ENCODE measurements around the gene VPS8.
A peak's percentile ranks its signal among the peaks of the same experiment; 100 is the strongest.

VPS8 gene

DNA sequence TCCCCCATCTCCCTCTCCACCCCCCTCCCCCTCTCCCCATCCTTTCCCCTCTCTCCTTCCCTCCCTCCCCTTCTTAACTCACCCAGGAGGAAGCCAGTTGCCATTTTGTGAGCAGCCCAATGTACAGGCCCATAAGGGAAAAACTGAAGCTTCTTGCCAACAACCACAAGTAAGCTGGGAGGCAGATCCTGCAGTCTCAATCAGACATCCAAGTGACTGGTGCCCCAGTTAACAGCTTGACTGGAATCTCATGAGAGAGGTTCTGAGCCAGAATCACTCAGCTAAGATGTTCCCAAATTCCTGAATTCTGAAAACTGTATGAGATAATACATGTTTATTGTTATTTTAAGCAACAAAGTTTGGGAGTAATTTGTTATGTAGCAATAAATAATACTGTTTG lies 250.2 kb downstream of the VPS8 start:
- no peak for DNase-seq

DNA sequence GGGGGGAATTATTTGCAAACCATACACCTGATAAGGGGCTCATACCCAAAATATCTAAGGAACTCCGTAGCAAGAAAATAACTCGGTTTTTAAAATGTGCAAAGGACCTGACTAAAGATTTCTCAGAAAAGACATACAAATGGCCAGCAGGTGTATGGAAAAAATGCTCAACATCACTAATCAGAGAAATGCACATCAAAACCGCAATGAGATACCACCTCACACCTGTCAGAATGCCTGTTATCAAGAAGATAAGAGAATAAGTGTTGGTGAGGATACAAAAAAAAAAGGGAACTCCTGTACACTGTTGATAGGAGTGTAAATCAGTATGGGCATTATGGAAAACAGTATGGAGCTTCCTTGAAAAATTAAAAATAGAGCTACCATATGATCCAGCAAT lies 251.5 kb downstream of the VPS8 start:
- no peak for DNase-seq

DNA sequence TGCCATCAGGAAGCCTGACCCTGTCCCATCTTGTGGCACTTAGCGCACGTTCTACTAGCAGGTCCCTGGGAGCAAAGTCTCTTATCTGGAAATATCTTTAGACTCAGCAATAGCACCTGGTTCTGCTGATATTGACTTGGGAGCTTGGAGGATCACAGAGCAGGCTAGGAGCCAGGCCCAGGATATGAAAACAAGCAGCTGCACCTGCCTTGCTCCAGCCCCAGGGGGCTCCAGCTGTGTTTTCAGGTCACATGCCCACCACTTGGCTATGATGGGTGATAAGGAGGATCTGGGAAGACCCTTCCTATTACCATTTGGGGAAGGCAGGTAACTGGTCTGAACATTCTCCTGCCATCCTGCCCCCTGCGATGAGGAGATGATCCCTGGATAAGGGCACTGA lies 253.1 kb downstream of the VPS8 start:
- DNase-seq = peak; percentile 13

DNA sequence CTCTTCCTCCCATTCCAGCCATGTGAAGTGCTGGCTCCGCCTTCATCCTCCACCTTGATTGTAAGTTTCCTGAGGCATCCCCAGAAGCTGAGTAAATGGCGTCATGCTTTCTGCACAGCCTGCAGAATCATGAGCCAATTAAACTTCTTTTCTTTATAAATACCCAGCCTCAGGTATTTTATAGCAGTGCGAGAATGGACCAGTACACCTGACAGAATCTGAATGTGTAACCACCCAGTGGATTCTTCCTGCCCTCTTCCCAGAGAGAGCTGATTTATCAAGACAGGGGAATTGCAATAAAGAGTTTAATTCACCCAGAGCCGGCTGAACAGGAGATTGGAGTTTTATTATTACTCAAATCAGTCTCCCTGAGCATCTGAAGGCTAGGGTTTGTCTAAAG lies 254.3 kb downstream of the VPS8 start:
- no peak for DNase-seq

DNA sequence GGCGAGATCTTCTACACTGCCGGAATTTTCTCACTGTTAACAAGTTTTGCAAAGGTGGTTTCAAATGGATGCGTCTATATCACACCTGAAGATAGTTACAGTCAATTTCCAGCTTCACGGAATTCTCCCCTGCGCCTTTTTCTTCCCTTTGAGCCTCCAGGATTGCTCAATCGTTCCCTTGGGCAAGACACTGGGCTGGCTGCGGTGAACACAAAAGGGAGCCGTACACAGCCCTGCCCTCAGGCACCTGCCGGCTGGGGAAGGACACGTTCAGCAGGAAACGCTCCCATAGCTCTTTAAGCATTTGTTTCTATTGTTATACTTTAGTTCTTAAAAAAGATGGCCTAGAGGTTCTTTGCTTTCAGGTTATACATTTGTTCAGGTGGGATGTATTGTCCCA lies 255.2 kb downstream of the VPS8 start:
- no peak for DNase-seq

DNA sequence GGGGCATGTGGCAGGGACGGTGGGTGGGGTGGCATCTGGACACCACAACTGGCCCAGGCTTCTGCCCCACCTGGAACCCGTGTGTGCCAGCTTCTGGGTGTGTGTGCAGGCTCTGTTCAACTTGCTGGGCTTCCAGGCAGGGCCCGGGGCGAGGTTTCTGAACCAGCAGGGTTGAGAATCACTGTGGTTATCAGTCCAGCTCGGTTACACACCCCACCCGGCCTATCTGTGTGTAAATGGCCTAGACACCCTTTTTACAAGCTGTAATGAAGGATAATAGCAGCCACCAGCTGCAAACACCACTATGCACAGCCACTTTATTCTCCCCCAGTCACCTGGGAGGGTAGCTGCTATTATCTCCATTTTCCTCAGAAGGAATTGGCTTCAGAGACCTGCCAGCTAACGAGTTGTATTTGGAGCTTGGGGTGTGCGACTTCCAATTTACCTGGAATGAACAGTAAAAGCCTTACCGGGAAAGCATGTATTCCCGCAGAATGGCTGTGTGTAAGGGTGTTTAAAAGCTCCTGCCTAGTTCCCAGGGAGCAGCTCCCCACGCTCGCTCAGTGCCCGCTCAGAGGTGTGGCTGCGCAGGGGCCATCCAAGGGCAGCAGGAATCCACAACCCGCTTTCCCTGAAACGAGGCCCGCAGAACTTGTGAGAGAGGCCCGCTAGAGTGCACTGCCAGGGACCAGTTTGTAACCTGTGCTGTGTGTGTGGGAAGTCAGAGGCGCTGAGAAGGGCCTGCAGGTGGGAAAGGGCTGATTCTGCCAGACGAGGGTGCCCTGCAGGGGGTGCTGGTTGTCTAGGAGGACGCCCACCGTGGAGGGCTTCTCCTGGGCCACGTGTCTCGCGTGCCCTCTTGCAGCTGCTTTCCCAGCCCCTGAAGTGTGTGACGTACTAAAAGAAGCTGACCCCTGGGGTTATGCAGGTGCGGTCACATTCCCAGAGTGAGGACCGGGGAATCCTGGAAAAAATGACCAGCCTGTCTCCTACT lies 257.4 kb downstream of the VPS8 start:
- peak; percentile 48 for DNase-seq

DNA sequence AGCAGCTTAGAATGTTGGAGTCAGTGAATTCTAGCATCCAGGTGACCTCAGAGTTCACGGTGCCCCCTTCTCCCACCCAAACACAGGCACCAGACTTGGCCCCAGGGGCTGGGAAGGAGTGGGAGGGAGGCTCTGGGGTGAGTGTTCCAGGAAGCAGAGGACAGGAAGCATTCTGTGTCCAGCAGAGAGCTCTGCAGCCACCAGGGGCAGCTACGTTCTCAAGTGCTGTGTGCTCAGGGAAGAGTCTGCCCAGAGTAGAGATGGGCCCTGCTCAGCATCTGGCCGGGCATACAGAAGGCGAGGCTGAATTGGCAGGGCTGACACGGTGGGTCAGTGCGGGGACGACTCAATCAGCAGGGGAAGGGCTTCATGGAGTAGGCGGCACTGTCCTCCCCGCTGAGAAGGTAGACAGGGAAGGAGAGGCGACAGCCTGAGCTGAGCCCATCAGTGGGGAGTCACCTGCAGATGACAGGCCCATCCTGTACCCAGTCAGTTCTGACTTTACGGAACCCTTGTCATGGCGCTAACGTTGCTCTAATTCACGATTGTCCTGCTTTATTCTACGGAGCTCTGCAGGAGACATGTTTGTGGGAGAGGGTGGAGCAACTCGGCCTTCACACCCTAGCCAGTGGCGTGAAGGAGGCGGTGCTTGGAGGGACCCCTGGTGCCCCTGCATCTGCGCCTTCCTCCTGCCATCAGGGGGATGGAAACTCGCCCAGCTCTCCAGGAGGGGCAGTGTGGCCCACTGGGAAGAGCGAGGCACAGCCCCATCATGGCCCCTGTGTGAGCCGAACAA lies 258.7 kb downstream of the VPS8 start:
- DNase-seq = peak; percentile 71

DNA sequence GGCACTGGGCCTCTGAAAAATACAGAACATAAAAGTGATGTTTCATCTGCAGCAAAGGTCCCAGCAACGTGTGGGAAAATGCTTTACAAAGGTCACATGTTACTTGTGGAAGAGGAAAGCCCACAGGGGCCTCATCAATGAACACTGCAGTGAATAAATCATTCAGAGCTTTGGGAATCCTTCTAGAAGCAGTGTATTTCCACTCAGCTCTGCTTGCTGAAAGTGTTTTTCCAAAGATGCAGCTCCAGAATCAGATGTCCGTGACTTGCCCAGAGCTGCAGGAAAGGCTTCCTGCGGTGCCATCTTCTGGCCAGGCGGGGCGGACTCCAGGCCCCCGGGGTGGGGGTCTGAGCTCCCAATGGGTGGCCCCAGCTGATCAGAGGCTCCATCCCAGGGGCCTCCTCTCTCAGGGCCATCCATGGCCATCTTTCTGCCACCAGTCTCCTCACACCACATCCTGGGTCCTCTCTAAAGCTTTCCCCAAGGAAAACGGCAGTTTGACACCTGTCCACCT lies 259.4 kb downstream of the VPS8 start:
- no peak for DNase-seq

DNA sequence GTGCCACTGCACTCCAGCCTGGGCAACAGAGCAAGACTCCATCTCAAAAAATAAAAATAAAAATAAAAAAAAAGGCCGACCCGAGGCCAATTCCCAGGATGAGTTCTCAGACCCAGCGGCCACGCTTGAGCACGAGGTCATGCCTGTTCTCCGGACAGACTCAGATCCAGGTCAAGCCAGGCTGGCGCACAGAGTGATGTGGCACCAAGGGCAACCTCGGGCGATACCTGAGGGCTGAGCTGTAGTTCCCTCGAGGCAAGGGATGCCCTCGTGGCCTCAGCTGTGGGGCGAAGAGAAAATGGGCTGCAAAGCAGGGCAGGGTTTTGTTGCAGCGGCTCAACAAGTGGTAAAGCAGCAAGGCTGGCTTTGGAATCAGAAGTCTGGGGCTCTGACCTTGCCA lies 263.6 kb downstream of the VPS8 start:
- DNase-seq = no peak

DNA sequence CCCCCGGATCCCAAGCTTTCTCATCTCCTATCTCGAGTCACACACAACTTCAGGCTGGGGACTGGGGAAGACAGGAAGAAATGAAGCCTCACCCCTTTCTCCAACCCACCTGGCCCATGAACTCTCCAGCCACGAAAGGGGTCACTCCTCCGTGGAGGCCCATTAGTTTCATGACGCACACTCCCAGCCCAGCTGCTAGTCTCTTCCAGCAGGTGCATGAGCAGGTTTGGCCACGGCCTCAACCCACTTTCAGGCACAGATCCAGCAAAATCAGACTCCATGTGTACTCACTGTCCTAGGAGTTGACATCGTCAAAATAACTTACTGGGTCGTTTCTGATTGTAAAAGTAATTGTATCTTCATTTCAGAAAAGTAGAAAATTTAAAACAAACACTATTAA lies 264.3 kb downstream of the VPS8 start:
- DNase-seq = no peak

DNA sequence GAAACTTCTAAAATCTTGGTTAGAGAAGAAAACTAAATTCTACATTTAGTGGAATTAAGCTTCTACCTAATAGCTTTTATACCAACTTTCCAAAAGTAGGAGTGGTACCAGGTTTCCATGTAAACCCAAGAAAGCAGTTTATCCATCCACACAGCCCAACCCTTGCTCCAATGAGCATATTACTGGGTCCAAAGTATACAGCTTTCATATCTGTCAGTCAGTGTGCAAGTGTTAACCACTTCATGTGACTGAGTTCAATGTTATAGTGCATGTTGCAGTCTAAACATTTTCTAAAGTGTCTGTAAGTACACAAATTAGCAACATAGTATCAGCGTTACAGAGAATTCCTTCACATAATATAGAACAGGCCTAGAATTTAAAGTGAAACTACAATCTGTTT lies 267.7 kb downstream of the VPS8 start:
- no peak for DNase-seq

DNA sequence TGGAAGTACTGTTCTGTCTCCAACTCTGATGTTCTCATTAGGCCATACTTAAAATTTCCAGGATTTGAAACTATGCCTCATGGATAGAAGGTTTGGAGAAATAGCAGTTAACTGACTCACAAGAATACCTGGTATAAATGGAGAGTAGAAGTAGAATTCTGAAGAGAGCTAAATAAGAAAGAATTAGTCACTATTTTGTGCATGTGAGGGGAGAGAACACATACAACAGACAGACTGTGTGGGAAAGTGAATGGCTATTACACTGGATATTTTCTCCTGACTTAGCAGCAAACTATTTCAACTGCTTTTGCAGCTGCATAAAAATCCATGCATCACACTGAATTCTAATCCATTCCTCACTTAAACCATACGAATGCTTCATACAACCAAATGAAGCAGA lies 269.6 kb downstream of the VPS8 start:
- no peak for DNase-seq

DNA sequence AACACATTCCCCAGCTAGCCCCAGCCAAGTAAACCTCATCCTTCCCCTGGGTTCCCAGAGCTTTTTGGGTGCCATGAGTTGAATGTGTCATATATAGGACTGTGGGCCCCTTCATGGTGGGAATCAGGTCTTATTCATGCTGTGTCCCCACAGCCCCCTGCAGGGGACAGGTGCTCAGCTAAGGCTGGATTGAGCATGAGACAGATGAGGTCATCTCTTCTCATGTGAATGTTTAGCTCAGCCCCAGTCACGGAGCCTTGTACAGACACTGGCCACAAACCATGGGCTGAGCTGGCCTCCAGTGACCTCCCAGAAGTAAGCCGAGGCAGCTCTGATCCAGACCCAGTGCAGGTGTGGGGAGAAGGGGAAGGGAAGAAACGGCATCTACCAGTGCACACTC lies 270.2 kb downstream of the VPS8 start:
- no peak for DNase-seq

DNA sequence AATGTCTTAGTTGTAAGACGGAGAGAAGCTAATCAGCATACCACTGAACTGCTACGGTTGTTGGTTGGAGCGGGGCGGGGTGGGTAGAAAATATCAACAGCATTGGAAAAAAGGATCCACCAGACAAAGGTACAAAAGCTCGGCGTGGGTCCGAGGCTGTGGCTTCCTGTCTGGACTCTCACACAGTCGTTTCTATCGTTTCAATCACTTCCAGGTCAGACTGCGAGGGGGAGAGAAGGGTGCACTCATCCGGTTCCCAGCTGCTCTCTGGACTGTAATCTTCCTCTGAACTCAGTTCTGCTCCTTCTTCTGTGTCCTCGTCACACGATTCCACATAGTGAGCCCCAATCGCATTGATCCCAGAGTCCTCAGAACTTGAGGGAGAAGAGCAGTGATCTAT lies 270.9 kb downstream of the VPS8 start:
- peak; percentile 15 for DNase-seq

DNA sequence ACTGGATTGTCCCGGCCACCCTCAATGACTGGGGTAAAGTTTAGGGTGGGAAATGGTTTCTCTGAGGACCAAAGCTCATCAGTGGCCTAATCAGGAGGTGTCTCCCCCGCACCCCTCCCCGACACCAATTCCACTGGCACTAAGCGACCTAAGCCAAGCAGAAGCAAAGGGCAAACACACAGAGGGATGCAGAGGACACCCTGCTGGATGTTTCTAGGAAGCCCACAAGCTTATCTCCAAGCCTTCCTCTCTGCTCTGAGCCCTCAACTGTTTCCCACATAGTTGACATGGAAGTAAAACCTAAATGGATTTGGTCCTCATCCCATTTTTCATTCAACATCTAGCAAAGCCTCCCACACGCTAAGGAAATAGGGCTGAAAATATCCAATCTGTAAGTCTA lies 272.4 kb downstream of the VPS8 start:
- no peak for DNase-seq

DNA sequence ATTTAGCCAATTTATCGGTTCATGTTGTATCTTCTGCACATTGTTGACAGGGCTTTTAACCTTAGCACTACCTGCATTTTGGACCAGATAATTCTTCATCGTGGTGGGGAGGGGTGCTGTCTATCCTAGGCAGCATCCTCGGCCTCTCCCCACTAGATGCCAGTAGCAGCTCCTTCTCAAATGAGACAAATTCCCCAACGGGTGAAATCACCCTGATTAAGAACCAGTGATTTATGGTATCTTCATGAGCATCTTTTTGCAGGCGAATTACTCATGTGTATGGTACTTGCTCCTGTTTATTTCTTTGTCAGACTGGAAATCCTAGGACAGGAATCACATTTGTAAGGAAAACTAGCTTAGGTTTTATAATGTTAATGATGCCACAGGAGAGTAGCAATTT lies 272.9 kb downstream of the VPS8 start:
- no peak for DNase-seq

DNA sequence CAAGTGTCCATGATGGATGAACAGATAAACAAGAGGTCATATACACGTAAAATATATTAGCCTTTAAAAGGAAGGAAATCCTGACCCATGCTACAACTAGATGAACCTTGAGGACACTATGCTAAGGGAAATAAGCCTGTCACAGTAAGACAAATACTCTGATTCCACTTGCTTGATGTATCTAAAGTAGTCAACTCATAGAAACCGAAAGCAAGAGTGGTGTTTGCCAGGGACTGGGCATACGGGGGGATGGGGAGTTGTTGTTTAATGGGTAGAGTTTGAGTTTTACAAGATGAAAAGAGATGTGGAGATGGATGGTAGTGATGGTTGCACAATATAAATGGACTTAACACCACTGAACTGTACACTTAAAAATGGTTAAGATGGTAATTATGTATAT lies 275.5 kb downstream of the VPS8 start:
- no peak for DNase-seq

DNA sequence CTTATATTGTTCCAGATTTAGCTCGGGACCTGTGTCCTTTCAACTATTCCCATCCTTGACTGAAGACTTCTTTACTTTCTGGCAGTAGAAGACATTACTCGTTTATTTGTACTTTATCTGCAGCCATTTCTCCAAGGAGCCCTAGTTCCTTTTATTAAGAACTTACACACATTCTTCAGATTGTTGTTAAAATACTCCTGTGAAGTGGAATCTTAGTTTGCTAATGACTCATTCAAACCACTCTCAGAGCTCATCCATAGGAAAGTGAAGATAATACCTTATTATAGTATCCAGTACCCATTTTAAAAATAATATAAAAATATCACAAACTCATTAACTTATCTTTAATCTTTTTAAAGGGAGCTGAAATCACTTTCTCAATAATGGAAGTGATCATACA lies 277.4 kb downstream of the VPS8 start:
- DNase-seq = no peak

DNA sequence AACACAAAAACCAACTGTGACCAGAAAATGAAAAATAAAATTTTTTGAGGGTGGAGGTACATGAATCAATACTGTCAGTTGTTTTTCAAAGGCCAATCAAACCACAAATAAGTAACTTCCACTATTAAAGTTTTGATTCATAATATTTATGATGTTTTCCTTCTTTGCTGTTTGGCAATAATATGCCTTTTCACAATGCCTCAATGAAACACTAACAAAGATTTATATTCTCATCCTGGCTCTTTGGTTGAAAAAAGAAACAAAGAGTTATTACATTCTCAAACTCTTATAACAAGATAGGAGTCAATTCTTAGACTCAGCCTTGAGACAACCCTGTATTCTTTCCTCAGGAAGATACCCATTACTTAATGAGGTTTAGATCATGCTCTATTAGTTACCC lies 277.8 kb downstream of the VPS8 start:
- DNase-seq = no peak

DNA sequence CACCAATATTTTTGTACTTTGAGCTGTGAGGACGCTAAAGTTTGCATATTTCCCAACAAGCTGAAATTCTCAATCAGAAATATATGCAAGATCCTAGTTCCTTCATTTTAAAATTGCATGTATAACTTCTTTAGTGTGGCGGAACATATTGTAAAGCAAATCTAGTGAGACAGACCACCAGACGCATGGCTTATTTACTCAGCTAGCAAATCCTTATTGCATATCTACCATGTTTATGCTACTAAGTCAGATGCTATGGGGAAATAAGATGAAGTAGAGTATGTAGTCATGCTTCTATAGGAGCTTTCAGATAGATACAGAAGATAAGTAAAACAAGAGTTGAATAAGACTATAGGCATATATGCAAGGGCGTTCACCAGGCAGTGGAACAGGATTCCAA lies 278.8 kb downstream of the VPS8 start:
- DNase-seq = no peak

DNA sequence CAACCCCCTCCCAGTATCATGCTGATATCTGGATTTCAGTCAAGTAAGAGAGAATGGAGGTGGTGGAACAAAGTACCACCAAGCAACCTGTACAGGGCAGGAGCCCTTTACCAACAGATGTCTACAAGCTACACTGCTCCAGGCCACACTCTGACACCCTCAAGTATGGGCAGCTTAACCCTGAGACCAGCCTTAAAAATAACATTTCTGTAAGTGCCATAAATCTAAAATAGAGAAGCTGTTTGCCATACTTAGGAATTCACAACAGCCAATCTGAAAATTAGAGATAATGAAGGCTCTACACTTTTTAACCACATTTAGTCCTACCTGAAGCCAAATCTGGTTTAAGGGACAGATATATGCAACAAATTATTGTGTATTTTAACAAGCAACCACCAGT lies 281.1 kb downstream of the VPS8 start:
- DNase-seq = no peak

DNA sequence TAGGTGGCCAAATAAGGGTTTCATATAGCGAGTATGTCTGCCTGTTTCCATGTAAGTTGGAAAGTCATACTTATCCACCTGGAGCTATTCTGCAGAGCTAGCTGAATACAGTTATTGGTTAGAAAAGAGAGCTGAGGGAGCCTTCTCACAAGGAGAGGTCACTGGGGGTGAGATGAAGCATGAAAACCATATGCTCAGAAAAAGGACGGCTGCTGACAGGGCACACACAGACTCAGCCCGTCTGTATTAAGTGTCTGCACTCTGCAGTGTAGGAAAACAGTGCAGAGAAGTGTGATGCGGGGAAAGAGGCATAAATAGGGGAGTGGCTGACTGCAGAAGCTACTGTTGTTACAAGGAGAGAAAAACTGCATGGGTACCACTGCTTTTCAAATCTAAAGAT lies 282.7 kb downstream of the VPS8 start:
- DNase-seq = no peak

Data from NCI-H146 (cell line).